SK-N-SH (cell line): ENCODE measurements around the gene ZFHX3. TPM values are rescaled to one million over a fixed set of nuclear protein-coding genes. Genes with fewer than 3 reads are reported as not detected.

Experiments used
- CTCF ChIA-PET: fragments of 300-600, 350-600 bp; formaldehyde crosslinking; extraction: SDS; loops from one replicate; lab custom pipeline; 2021; lab: Yijun Ruan, JAX
- POLR2A ChIA-PET: fragments of 350-600 bp; sonication (Branson Sonifier 250); formaldehyde crosslinking; extraction: SDS; loops from one replicate; lab custom pipeline; 2020; ENCODE audit warnings: antibody characterized with exemption, inconsistent platforms; lab: Yijun Ruan, JAX
- DNase-seq: peaks from one replicate; pipeline ENCODE4 v3.0.0; 2012
- H2AFZ ChIP-seq: fragments of 200-600 bp; sonication (generic); 2 replicates; pipeline ENCODE4 v1.8.1; 2016; ENCODE audit warnings: antibody characterized with exemption, mild to moderate bottlenecking, low read depth
- H3F3A ChIP-seq: fragments of 200-600 bp; sonication (generic); replicated peaks from 2 replicates; pipeline ENCODE3; 2016; ENCODE audit warnings: antibody characterized with exemption, mild to moderate bottlenecking; ENCODE audit not compliant: insufficient read depth
- H3K27ac ChIP-seq, 2 experiments: fragments of 200-500 bp in 1 of 2; fragments of 200-600 bp in 1 of 2; sonication (Bioruptor generic) in 1 of 2; sonication (generic), shearing (Covaris generic) in 1 of 2; 2 replicates each; pipeline versions ENCODE4 v1.5.1 to v1.6.1; 2014 to 2016; ENCODE audit warnings: low read depth in 2 of 2, inconsistent platforms in 1 of 2, low read length in 1 of 2, mild to moderate bottlenecking in 1 of 2, mixed read lengths in 1 of 2
- H3K27me3 ChIP-seq: fragments of 200-600 bp; sonication (generic), shearing (Covaris generic); 2 replicates; pipeline ENCODE4 v1.6.1; 2016; ENCODE audit warnings: mixed run types; ENCODE audit not compliant: insufficient read depth
- H3K36me3 ChIP-seq, 2 experiments: fragments of 200-500 bp in 1 of 2; fragments of 200-600 bp in 1 of 2; sonication (Bioruptor generic) in 1 of 2; sonication (generic) in 1 of 2; replicated peaks in 1 of 2; 2 replicates each; pipeline versions ENCODE3 to v1.5.1; 2014 to 2016; ENCODE audit warnings: low read length in 1 of 2, mild to moderate bottlenecking in 1 of 2; ENCODE audit not compliant: insufficient read depth in 2 of 2, control insufficient read depth in 1 of 2
- H3K4me1 ChIP-seq, 2 experiments: fragments of 200-500 bp in 1 of 2; fragments of 200-600 bp in 1 of 2; sonication (Bioruptor generic) in 1 of 2; sonication (generic), shearing (Covaris generic) in 1 of 2; 2 replicates each; pipeline versions ENCODE4 v1.5.1 to v1.6.1; 2014 to 2016; ENCODE audit warnings: low read depth in 1 of 2, low read length in 1 of 2, mixed run types in 1 of 2; ENCODE audit not compliant: insufficient read depth in 2 of 2, control insufficient read depth in 1 of 2
- H3K4me2 ChIP-seq: fragments of 200-600 bp; sonication (generic), shearing (Covaris generic); 2 replicates; pipeline ENCODE4 v1.6.1; 2017; ENCODE audit warnings: mixed run types
- H3K4me3 ChIP-seq, 2 experiments: fragments of 200-500 bp in 1 of 2; fragments of 200-600 bp in 1 of 2; sonication (Bioruptor generic) in 1 of 2; sonication (generic), shearing (Covaris generic) in 1 of 2; 2 replicates each; pipeline versions ENCODE4 v1.5.1 to v1.8.1; 2014 to 2016; ENCODE audit warnings: low read depth in 2 of 2, inconsistent platforms in 1 of 2, low read length in 1 of 2, mild to moderate bottlenecking in 1 of 2, mixed read lengths in 1 of 2, moderate library complexity in 1 of 2
- H3K79me2 ChIP-seq: fragments of 200-600 bp; sonication (generic); 2 replicates; pipeline ENCODE4 v1.8.1; 2017; ENCODE audit warnings: mild to moderate bottlenecking; ENCODE audit not compliant: insufficient read depth
- H3K9ac ChIP-seq: fragments of 200-600 bp; sonication (generic); 2 replicates; pipeline ENCODE4 v1.6.1; 2017; ENCODE audit warnings: mixed run types
- H3K9me2 ChIP-seq: fragments of 200-600 bp; sonication (generic); 2 replicates; pipeline ENCODE4 v1.6.1; 2017; ENCODE audit warnings: mixed run types
- H3K9me3 ChIP-seq: fragments of 200-600 bp; sonication (generic); 2 replicates; pipeline ENCODE4 v1.6.1; 2017; ENCODE audit warnings: mixed run types, mild to moderate bottlenecking, moderate library complexity
- H4K20me1 ChIP-seq: fragments of 200-600 bp; sonication (generic); 2 replicates; pipeline ENCODE4 v1.6.1; 2017; ENCODE audit warnings: mild to moderate bottlenecking, mixed run types; ENCODE audit not compliant: insufficient read depth
- CHD2 ChIP-seq: fragments of 150-350 bp; IDR thresholded peaks from 2 replicates; pipeline ENCODE4 v1.6.1; 2018; ENCODE audit warnings: low read length; ENCODE audit not compliant: partially characterized antibody
- ELF1 ChIP-seq: IDR thresholded peaks from 2 replicates; pipeline ENCODE4 v1.4.0; 2012
- EP300 ChIP-seq, 2 experiments: IDR thresholded peaks; 2 replicates each; pipeline versions ENCODE4 v1.4.0 to v1.6.1; 2012; ENCODE audit warnings: borderline replicate concordance in 1 of 2, low read depth in 1 of 2, low read length in 1 of 2
- EZH2phosphoT487 ChIP-seq: fragments of 200-600 bp; sonication (generic); IDR thresholded peaks from 2 replicates; pipeline ENCODE4 v1.6.1; 2017; ENCODE audit warnings: low read depth, mixed run types, mild to moderate bottlenecking, antibody characterized with exemption, moderate library complexity, borderline replicate concordance
- FOSL2 ChIP-seq: IDR thresholded peaks from 2 replicates; pipeline ENCODE4 v1.4.0; 2012; ENCODE audit warnings: low read depth, mild to moderate bottlenecking, moderate library complexity, borderline replicate concordance
- FOXJ3 ChIP-seq: sonication (generic); formaldehyde crosslinking; IDR thresholded peaks from 2 replicates; pipeline ENCODE4 v1.5.1; 2020; ENCODE audit warnings: mild to moderate bottlenecking, missing genetic modification reagents
- FOXM1 ChIP-seq: IDR thresholded peaks from 2 replicates; pipeline ENCODE4 v1.4.0; 2012; ENCODE audit warnings: low read depth, mild to moderate bottlenecking
- GABPA ChIP-seq: IDR thresholded peaks from 2 replicates; pipeline ENCODE4 v1.4.0; 2012; ENCODE audit warnings: low read depth, mild to moderate bottlenecking
- GATA2 ChIP-seq: sonication (generic); formaldehyde crosslinking; IDR thresholded peaks from 2 replicates; pipeline ENCODE4 v1.5.0; 2020; ENCODE audit warnings: mild to moderate bottlenecking, missing genetic modification reagents
- JUND ChIP-seq: IDR thresholded peaks from 2 replicates; pipeline ENCODE4 v1.4.0; 2012
- MEF2A ChIP-seq: IDR thresholded peaks from 2 replicates; pipeline ENCODE4 v1.4.0; 2012; ENCODE audit warnings: low read depth, borderline replicate concordance
- MXI1 ChIP-seq: IDR thresholded peaks from 2 replicates; pipeline ENCODE4 v1.6.1; 2012; ENCODE audit warnings: mild to moderate bottlenecking, low read depth, low read length, improper control_type of control experiment
- NFIC ChIP-seq: IDR thresholded peaks from 2 replicates; pipeline ENCODE4 v1.4.0; 2012; ENCODE audit warnings: borderline replicate concordance
- NRF1 ChIP-seq: IDR thresholded peaks from 2 replicates; pipeline ENCODE4 v1.6.1; 2012; ENCODE audit warnings: low read depth, mild to moderate bottlenecking, low read length
- POLR2AphosphoS5 ChIP-seq: IDR thresholded peaks from 2 replicates; pipeline ENCODE4 v1.6.1; 2012; ENCODE audit warnings: low read depth, low read length
- RAD21 ChIP-seq: IDR thresholded peaks from 2 replicates; pipeline ENCODE4 v1.6.1; 2012; ENCODE audit warnings: mild to moderate bottlenecking, low read length
- RCOR1 ChIP-seq: fragments of 150-350 bp; IDR thresholded peaks from 2 replicates; pipeline ENCODE4 v1.6.1; 2017; ENCODE audit warnings: antibody characterized with exemption, low read length
- RFX5 ChIP-seq: IDR thresholded peaks from 2 replicates; pipeline ENCODE4 v1.6.1; 2012; ENCODE audit warnings: mild to moderate bottlenecking, improper control_type of control experiment, low read length
- RXRA ChIP-seq: IDR thresholded peaks from 2 replicates; pipeline ENCODE4 v1.4.0; 2012; ENCODE audit warnings: low read depth, mild to moderate bottlenecking, borderline replicate concordance
- SIN3A ChIP-seq: IDR thresholded peaks from 2 replicates; pipeline ENCODE4 v1.6.1; 2012; ENCODE audit warnings: low read depth, mild to moderate bottlenecking, low read length, moderate library complexity, borderline replicate concordance
- SMC3 ChIP-seq: IDR thresholded peaks from 2 replicates; pipeline ENCODE4 v1.6.1; 2012; ENCODE audit warnings: low read depth, low read length, improper control_type of control experiment
- TAF1 ChIP-seq: IDR thresholded peaks from 2 replicates; pipeline ENCODE4 v1.6.1; 2012; ENCODE audit warnings: low read depth, mild to moderate bottlenecking, low read length, moderate library complexity, borderline replicate concordance
- TCF12 ChIP-seq: IDR thresholded peaks from 2 replicates; pipeline ENCODE4 v1.4.0; 2012
- TEAD4 ChIP-seq: IDR thresholded peaks from 2 replicates; pipeline ENCODE4 v1.4.0; 2012; ENCODE audit warnings: mild to moderate bottlenecking, borderline replicate concordance; ENCODE audit not compliant: insufficient read depth
- YY1 ChIP-seq: IDR thresholded peaks from 2 replicates; pipeline ENCODE4 v1.4.0; 2012; ENCODE audit warnings: low read depth, mild to moderate bottlenecking
- WGBS: methylation state at CpG from one replicate; pipeline ENCODE4 v1.1.6; 2017; ENCODE audit warnings: low lambda C conversion rate; 5-methylcytosine and 5-hydroxymethylcytosine counted together
- polyA plus RNA-seq, 3 experiments: library from polyadenylated mRNA; depleted of rRNA; stranded (reverse); fragments of >200 nt; gene quantifications; 2 replicates each; pipeline ENCODE4 v1.2.3, GENCODE V29; 2012
- TF ChIP-seq, protein P1 (sequence below): IDR thresholded peaks from 2 replicates; pipeline ENCODE4 v1.4.0; 2012; ENCODE audit warnings: low read depth, borderline replicate concordance
- TF ChIP-seq, protein P2 (sequence below): IDR thresholded peaks from 2 replicates; pipeline ENCODE4 v1.4.0; 2012; ENCODE audit warnings: low read depth, borderline replicate concordance
- TF ChIP-seq, protein P3 (sequence below): IDR thresholded peaks from 2 replicates; pipeline ENCODE4; 2012
- TF ChIP-seq, protein P4 (sequence below): fragments of 150-350 bp; IDR thresholded peaks from 2 replicates; pipeline ENCODE4 v1.6.1; 2016; ENCODE audit warnings: mild to moderate bottlenecking, low read depth, low read length
- TF ChIP-seq, protein P5 (sequence below): IDR thresholded peaks from 2 replicates; pipeline ENCODE4 v1.4.0; 2012; ENCODE audit warnings: low read depth

The ZFHX3 gene
- polyA plus RNA-seq, 1 of the 3 experiments (the other 2 are of a cell fraction) = 2.0 TPM

DNA sequence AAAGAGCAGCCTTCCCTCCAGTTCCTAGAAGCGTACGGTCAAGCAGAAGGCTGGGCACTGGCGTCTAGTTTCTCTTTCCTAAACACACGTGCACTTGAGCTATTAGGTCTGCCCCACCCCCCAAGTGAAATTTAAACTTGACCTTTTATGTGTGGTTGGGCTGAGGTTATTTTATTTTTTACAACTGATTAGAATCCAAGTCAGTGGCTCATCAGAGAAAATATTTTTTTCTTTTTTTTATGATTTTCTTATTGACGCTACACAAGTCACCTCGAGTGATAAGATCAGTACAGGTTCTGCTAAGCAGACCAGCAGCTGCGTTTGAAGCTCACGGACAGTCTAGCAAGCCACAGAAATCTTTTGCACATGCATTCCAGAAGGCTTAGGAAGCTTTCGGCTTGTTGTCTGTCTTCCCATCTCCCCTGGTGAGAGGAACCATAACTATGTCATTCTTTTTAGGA, 95.1 kb downstream of the ZFHX3 start:
- Histone ChIP-seq H3K79me2 (peaks cover 72% of the 10 kb centered on the region), H2AFZ (no peak overlapping the region), H3F3A (peaks cover 18% of the 10 kb centered on the region), H4K20me1 (peaks cover 26% of the 10 kb centered on the region), H3K9me3 (no peaks in the 10 kb centered on the region), H3K9ac (0 out of 2 replicates have a peak overlapping the region, but pooled peaks have one; percentile 12), H3K4me2 (peak overlapping the region; percentile 63), H3K4me3 (peak overlapping the region in 1 of 2 experiments; percentile 5; a peak in 1 of 4 replicates), H3K27ac (peak overlapping the region; percentile 72 to 77), H3K4me1 (peaks cover 22 to 31% of the 10 kb centered on the region in 2 experiments), H3K27me3 (no peaks in the 10 kb centered on the region), H3K9me2 (no peaks in the 10 kb centered on the region), H3K36me3 (peaks cover 24 to 37% of the 10 kb centered on the region in 2 experiments)
- POLR2A ChIA-PET = no interaction called here
- CTCF ChIA-PET = interaction anchor here (0.8 to 1.9 kb wide), 4 partner anchors 106 to 452 kb away, joined by 3 to 12 read pairs (median 3); no protein-coding TSS in a partner anchor
- DNase-seq = peak; percentile 57
- 32% methylated on average over 9 of the region's 9 CpGs for WGBS
- TF ChIP-seq FOXJ3 (no peak), CHD2 (no peak), GABPA (no peak), TEAD4 (peak; percentile 59; the same call in 1 of the 2 replicates), RAD21 (0 out of 2 replicates have a peak, but pooled peaks have one; percentile 9), JUND (peak; percentile 68), POLR2AphosphoS5 (peak; percentile 40; the same call in 1 of the 2 replicates), NRF1 (no peak), YY1 (no peak), RFX5 (no peak), SMC3 (no peak), FOXM1 (no peak), FOSL2 (no peak; the same call in 1 of the 2 replicates), MXI1 (no peak), RXRA (no peak), RCOR1 (no peak), EZH2phosphoT487 (no peak), SIN3A (peak; percentile 51), TAF1 (no peak), EP300 (IDR thresholded peaks at IDR 0.05; ENCODE audit: borderline replicate concordance in 1 of 2, low read depth in 1 of 2, low read length in 1 of 2) (peak in 1 of 2 experiments; percentile 60; a peak in 1 of 4 replicates), GATA2 (CRISPR knock-in tag) (peak; percentile 71), TCF12 (peak; percentile 93), NFIC (peak; percentile 41; the same call in 1 of the 2 replicates), MEF2A (no peak), ELF1 (no peak)
- TF ChIP-seq, protein P1, sequence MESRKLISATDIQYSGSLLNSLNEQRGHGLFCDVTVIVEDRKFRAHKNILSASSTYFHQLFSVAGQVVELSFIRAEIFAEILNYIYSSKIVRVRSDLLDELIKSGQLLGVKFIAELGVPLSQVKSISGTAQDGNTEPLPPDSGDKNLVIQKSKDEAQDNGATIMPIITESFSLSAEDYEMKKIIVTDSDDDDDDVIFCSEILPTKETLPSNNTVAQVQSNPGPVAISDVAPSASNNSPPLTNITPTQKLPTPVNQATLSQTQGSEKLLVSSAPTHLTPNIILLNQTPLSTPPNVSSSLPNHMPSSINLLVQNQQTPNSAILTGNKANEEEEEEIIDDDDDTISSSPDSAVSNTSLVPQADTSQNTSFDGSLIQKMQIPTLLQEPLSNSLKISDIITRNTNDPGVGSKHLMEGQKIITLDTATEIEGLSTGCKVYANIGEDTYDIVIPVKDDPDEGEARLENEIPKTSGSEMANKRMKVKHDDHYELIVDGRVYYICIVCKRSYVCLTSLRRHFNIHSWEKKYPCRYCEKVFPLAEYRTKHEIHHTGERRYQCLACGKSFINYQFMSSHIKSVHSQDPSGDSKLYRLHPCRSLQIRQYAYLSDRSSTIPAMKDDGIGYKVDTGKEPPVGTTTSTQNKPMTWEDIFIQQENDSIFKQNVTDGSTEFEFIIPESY = no peak
- TF ChIP-seq, protein P2, sequence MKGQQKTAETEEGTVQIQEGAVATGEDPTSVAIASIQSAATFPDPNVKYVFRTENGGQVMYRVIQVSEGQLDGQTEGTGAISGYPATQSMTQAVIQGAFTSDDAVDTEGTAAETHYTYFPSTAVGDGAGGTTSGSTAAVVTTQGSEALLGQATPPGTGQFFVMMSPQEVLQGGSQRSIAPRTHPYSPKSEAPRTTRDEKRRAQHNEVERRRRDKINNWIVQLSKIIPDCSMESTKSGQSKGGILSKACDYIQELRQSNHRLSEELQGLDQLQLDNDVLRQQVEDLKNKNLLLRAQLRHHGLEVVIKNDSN = no peak
- TF ChIP-seq, protein P3, sequence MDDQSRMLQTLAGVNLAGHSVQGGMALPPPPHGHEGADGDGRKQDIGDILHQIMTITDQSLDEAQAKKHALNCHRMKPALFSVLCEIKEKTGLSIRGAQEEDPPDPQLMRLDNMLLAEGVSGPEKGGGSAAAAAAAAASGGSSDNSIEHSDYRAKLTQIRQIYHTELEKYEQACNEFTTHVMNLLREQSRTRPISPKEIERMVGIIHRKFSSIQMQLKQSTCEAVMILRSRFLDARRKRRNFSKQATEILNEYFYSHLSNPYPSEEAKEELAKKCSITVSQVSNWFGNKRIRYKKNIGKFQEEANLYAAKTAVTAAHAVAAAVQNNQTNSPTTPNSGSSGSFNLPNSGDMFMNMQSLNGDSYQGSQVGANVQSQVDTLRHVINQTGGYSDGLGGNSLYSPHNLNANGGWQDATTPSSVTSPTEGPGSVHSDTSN = peak; percentile 65
- TF ChIP-seq, protein P4, sequence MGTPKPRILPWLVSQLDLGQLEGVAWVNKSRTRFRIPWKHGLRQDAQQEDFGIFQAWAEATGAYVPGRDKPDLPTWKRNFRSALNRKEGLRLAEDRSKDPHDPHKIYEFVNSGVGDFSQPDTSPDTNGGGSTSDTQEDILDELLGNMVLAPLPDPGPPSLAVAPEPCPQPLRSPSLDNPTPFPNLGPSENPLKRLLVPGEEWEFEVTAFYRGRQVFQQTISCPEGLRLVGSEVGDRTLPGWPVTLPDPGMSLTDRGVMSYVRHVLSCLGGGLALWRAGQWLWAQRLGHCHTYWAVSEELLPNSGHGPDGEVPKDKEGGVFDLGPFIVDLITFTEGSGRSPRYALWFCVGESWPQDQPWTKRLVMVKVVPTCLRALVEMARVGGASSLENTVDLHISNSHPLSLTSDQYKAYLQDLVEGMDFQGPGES = no peak
- TF ChIP-seq, protein P5, sequence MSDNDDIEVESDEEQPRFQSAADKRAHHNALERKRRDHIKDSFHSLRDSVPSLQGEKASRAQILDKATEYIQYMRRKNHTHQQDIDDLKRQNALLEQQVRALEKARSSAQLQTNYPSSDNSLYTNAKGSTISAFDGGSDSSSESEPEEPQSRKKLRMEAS = peak; percentile 75
